GM19240 (cell line): ENCODE measurements around the gene TRERF1.
A peak's percentile ranks its signal among the peaks of the same experiment; 100 is the strongest.
"Not testable (repeated sequence)": the region's sequence is repeated elsewhere in the genome, so short reads cannot be mapped to it uniquely, and the experiment has no call there.

ENCODE experiments used
- DNase-seq: peaks from one replicate; pipeline ENCODE4 v3.0.0; 2011; ENCODE audit warnings: low spot score; ENCODE audit not compliant: insufficient read length

The TRERF1 gene

GRCh38 chr6:42450477-42451332 lies 1.0 kb downstream of the TRERF1 start:
- no peak for DNase-seq

GRCh38 chr6:42449917-42450476 lies 1.7 kb downstream of the TRERF1 start:
- no peak for DNase-seq

GRCh38 chr6:42448927-42449659 lies 2.6 kb downstream of the TRERF1 start:
- no peak for DNase-seq

- no peak for DNase-seq
These were observed 3.3 kb downstream of the TRERF1 start for GRCh38 chr6:42448391-42448790.

DNA sequence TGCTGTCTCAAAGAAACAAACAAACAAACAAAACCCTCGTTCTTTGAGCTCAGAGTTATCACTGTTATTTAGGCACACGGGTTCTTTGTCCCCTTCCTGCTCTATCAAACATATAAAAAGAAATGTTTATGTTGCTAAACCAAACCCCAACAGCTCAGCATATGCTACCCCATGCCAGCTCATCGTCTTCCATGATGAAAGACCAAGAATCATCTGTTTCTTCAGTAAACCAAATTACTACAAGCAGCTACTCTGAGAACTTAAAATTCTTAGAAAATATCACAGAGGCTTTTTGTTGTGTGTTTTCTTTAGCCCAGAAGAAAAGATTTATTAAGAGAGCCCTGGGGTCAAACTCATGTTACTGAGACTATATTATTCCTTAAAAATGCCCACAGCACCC lies 4.7 kb downstream of the TRERF1 start:
- DNase-seq = no peak

DNA sequence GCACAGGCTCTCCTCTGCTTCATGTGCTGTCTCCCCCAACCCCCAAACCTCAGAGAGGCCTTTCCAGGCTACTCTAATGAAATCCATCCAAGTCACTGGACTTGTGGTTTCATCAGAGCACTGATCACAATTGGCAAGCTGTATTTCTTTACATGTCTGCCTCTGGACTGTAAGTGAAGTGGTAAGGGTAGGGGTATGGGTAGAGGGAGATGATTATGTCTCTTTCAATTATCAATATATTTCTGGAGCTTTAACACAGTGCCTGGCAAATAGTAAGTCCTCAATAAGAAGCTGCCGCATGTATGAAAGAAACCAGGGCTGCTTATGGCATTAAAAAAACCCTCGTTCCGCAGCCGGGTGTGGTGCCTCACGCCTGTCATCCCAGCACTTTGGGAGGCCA lies 5.4 kb downstream of the TRERF1 start:
- no peak for DNase-seq

- not testable (repeated sequence) for DNase-seq
These were observed 5.8 kb downstream of the TRERF1 start for GRCh38 chr6:42445955-42446354.

GRCh38 chr6:42443312-42444060 lies 8.2 kb downstream of the TRERF1 start:
- no peak for DNase-seq

DNA sequence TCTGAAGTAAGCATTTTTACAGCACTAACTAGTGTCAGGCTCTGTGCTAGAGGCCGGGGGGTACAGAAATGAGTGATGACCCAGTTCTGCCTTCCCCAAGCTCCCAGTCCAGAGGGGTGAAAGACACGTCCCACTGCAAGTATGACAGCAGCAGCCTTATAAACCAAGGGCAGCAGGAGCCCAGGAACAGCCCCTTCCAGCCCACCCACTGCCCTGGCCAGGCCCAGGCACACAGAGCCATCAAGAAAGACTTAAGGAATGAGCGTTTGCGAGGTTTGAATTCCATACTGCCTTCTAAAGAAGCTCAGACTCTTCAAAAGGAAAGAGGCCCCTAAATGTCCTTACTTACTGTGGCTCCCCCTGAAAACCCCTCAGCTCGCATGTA lies 10.0 kb downstream of the TRERF1 start:
- DNase-seq = no peak

DNA sequence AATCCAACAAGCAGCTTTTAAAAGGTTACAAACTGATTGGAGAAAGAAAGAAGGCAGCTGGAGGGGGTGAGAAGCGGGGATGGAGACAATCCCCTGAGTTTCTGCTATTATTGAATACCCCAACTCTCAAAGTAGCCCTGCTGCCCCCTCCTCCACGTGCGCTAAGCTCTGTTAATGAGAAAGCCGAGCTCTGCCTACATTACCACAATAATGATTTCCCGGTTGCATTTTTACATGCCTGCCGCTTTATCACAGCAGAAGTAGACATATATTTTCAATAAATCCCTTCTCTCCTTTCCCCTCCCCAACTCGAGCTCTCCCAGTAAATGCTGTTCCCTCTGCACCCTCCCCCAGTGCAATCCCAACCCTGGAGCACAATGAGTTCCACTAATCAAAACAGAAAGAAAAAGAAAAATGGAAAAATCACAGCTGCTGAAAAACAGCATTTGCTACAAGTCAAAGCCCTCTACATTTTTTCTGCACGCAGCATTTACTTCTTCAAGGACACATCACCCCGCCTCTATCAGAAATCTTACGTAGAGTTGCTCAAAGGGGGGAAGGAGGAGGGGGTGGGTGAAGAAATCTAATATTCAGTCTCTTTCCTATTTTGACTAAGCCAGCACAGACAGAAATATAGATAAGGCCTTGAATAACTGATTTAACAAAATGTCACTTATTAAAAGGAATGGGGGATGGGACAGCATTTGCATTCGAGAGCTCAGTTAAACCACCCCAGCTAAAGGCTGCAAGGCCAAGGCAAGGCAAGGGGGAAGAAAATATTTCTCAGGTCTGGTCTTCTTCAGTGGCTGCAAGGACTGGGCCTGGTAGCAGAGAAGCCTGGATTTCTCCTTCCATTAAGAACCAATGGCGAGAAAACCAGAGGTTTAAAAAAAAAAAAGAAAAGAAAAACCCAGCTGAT lies 10.7 kb downstream of the TRERF1 start:
- DNase-seq = no peak

GRCh38 chr6:42440027-42440426 lies 11.7 kb downstream of the TRERF1 start:
- no peak for DNase-seq

DNA sequence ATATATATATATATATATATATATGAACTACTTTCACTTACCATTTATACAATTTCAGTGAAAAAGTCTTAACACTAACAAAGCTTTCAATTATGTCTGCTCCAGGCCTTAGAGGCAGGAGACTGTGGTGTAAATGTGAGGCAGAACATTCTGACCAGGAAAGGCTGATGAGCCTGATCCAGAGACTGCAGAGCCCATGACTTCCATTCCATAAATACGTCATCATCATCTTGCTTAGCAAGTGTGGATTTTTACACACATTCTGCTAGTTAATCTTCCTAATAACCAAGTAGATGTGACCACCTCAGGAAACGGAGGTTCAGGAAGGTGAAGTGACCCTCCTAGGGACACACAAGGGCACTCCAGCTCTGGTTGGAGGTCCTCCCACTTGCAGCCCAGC lies 14.9 kb downstream of the TRERF1 start:
- no peak for DNase-seq

DNA sequence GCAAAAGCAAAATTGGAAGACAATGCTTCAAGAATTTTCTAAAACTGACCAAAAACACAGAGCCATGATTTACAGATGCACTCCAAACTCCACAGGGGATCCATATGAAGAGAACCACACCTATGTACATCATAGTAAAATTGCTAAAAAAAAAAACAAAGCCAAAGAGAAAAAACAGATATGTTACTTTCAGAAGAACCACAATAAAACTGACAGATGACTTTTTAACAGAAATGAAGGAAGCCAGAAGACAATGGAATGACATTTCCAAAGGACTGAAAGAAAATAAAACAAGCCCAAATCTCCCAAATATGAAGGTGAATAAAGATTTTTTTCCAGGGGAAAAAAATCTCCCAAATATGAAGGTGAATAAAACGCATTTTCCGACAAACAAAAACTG lies 17.5 kb downstream of the TRERF1 start:
- DNase-seq = no peak

DNA sequence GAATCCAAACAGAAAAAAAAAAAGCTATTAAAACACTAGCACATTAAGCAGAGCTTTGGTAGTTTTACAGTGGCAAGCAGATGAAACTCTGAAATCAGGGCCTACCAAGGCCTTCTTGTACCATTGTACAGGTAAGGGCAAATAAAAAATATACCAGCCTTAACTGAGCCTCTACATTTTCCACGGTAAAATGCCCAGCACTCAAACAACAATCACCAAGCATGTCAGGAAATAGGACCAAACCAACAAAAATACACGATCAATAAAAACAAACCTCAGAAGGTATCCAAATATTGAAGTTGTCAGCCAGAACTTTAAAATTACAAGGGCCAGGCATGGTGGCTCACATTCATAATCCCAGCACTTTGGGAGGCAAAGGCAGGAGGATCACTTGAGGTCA lies 18.3 kb downstream of the TRERF1 start:
- no peak for DNase-seq

- DNase-seq = no peak
These were observed 19.8 kb downstream of the TRERF1 start for GRCh38 chr6:42431877-42432276.

DNA sequence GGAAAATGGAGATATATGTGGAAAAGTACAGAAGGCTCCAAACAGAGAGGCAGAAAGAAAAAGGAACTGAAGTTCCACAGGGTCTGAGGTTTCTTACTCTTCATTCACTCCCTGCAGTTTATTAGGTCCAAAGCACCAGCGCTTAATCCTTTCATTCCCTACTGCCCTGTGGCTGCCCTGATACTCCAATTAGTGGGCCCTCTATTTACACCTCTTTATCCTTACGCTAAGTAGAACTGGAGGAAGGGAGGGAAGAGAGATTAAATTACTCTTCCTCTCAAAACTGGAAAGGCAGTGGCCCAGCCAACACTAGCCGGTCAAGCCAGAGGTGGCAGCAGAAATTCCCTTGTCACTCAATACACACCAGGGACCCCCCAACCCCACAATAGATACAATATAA lies 20.4 kb downstream of the TRERF1 start:
- no peak for DNase-seq

DNA sequence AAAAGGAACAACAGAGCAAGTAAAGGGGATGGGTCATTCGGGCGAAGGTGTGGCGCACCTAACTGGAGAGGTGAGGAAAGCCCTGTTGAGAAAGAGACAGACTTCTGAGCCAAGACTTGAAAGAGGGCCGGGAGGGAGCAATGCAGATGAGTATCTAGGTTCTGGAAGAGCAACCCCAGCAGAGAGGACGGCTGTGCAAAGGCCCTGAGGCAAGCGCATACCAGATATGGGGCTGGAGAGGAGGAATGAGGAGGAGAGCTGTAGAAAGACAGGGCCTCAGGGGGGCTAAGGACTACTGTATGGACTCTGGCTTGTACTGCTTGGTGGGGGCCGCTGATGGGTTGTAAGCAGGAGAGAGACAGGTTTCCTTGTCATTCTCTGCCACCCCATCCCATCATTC lies 21.9 kb downstream of the TRERF1 start:
- DNase-seq = no peak

DNA sequence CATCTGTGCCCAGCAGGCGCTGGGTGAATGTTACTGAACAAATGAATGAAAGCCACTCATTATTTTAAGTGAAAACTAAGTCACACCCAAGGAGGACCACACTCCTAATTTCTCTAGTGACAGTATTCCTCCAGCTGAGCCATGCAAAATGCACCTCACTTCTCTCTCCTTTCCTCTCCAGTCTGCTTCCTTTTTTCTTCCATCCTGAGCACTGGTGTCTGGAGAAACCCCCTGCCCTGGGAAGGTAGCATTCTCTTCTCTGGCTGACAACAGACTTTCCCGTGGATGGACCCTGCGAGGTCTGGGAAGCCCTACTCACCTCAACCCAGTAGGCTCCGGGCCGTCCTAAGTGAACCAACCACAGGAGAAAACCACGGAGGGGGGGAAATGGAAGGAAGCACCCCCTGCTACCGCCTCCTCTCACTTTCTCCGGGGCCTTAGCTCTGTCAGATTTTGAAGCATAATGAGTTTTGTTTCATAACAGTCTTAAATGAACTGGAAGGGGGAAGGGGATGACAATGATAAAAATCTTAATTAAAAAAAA lies 22.6 kb downstream of the TRERF1 start:
- no peak for DNase-seq

- peak; percentile 53 for DNase-seq
These were observed 23.2 kb downstream of the TRERF1 start for GRCh38 chr6:42428326-42429041.

- no peak for DNase-seq
These were observed 23.9 kb downstream of the TRERF1 start for GRCh38 chr6:42427871-42428270.
